ENCODE data around the gene VSNL1.

DNA sequence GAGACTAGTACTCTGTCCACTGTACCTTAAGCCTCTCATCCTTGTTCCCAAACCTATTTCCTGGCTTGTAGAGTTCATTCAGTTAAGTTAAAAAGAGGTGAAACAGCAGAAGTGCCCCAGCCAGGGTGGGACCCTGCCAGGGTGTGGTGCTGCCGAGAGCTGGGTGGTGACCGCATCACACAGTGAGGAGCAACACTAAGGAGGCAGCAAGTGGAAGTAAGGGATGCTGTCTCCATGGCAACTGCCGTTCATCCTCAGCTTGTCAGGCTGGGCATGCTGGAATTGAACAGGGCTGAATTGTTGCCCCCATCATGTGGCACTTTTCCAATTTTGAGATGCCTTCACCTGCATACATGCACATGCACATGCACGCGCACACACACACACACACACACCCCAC is 77.0 kb downstream of the VSNL1 start:
- no peak for TF ChIP-seq CTCF (IDR thresholded peaks at IDR 0.05)
- TF ChIP-seq POLR2A (IDR thresholded peaks at IDR 0.05), result no peak

All from vagina (tissue), 2 donors.